T-cell (primary cell): ENCODE results near the gene TAF11L13. TPM values are rescaled to one million over a fixed set of nuclear protein-coding genes. Genes with fewer than 3 reads are reported as not detected.
A peak's percentile ranks its signal among the peaks of the same experiment; 100 is the strongest.
"Not testable (repeated sequence)": the region's sequence is repeated elsewhere in the genome, so short reads cannot be mapped to it uniquely, and the experiment has no call there.

ENCODE experiments used
- ATAC-seq, 4 experiments: fragments of 200-7000 bp in 3 of 4; fragments of 150-1000 bp in 1 of 4; cut with Tn5 transposase; replicated peaks in 1 of 4; 1 replicate in 3 of 4; 2 replicates in 1 of 4; pipeline ENCODE4 v1.10.0; 2021; ENCODE audit warnings: moderate library complexity in 3 of 4, mild to moderate bottlenecking in 2 of 4, moderate number of reproducible peaks in 1 of 4
- CTCF ChIA-PET, 2 donors: fragments of 300-600 bp; sonication (Branson Sonifier 250); formaldehyde crosslinking; loops; one replicate each; lab custom pipeline; 2022; ENCODE audit warnings: antibody characterized with exemption in 2 of 2; lab: Charles Lee
- POLR2A ChIA-PET, 2 donors: fragments of 300-600 bp; sonication (Branson Sonifier 250); formaldehyde crosslinking; loops; one replicate each; lab custom pipeline; 2022; ENCODE audit warnings: antibody characterized with exemption in 2 of 2; lab: Charles Lee
- DNase-seq, 35 experiments: peaks; one replicate each; pipeline versions ENCODE4 v3.0.0 to v3.0.0-alpha.2; 2013 to 2023
- H3K27ac ChIP-seq: one replicate; pipeline ENCODE4 v1.5.1; 2013; ENCODE audit warnings: low read length
- H3K27me3 ChIP-seq, 2 experiments: replicated peaks in 1 of 2; 1 replicate in 1 of 2; 2 replicates in 1 of 2; pipeline versions ENCODE4 v1.6.1 to v1.7.0; 2013; ENCODE audit warnings: low read length in 1 of 2, mixed read lengths in 1 of 2; ENCODE audit not compliant: control insufficient read depth in 2 of 2, insufficient read depth in 2 of 2; ENCODE audit errors: extremely low read depth in 1 of 2
- H3K36me3 ChIP-seq, 2 donors: 1 replicate in 1 of 2; 2 replicates in 1 of 2; pipeline versions ENCODE4 v1.6.1 to v1.7.0; 2013; ENCODE audit warnings: low read length in 1 of 2; ENCODE audit not compliant: control insufficient read depth in 2 of 2, insufficient read depth in 1 of 2; ENCODE audit errors: extremely low read depth in 1 of 2
- H3K4me1 ChIP-seq, 2 experiments: 1 replicate in 1 of 2; 2 replicates in 1 of 2; pipeline versions ENCODE4 v1.6.1 to v1.7.0; 2013; ENCODE audit warnings: low read length in 2 of 2, mixed read lengths in 1 of 2; ENCODE audit not compliant: insufficient read depth in 2 of 2, control insufficient read depth in 1 of 2; ENCODE audit errors: extremely low read depth in 1 of 2
- H3K4me3 ChIP-seq, 2 donors: 1 replicate in 1 of 2; 2 replicates in 1 of 2; pipeline versions ENCODE4 v1.5.1 to v1.7.0; 2013; ENCODE audit warnings: mild to moderate bottlenecking in 2 of 2, low read length in 1 of 2, moderate library complexity in 1 of 2; ENCODE audit not compliant: control insufficient read depth in 1 of 2; ENCODE audit errors: extremely low read depth in 1 of 2
- H3K9me3 ChIP-seq: 2 replicates; pipeline ENCODE4 v1.7.0; 2013
- H3K27ac Mint-ChIP-seq, 2 donors: one replicate each; pipeline ENCODE4 v1.8.0; 2020 to 2021; ENCODE audit warnings: mild to moderate bottlenecking in 2 of 2, mixed read lengths in 2 of 2
- H3K27me3 Mint-ChIP-seq, 2 donors: one replicate each; pipeline ENCODE4 v1.8.0; 2021 to 2022; ENCODE audit warnings: mixed read lengths in 2 of 2
- H3K36me3 Mint-ChIP-seq: one replicate; pipeline ENCODE4 v1.8.0; 2021; ENCODE audit warnings: mixed read lengths
- H3K4me1 Mint-ChIP-seq, 3 donors: one replicate each; pipeline ENCODE4 v1.8.0; 2020 to 2022; ENCODE audit warnings: mixed read lengths in 3 of 3, mild to moderate bottlenecking in 1 of 3
- H3K4me3 Mint-ChIP-seq, 3 donors: one replicate each; pipeline ENCODE4 v1.8.0; 2020 to 2022; ENCODE audit warnings: mild to moderate bottlenecking in 3 of 3, mixed read lengths in 3 of 3, moderate library complexity in 3 of 3
- H3K9me3 Mint-ChIP-seq, 3 donors: one replicate each; pipeline ENCODE4 v1.8.0; 2020 to 2022; ENCODE audit warnings: mixed read lengths in 3 of 3
- WGBS: methylation state at CpG from one replicate; pipeline ENCODE4 v1.1.5; 2013; ENCODE audit warnings: missing lambda C conversion rate; ENCODE audit not compliant: insufficient coverage; 5-methylcytosine and 5-hydroxymethylcytosine counted together
- total RNA-seq, 35 experiments: library from RNA in 6 of 35; stranded (reverse) in 6 of 35; fragments of 120-200 nt in 1 of 35; gene quantifications; one replicate each; pipeline versions ENCODE4 v1.2.1 to v1.2.4 and lab custom pipeline; 2013 to 2026

The TAF11L13 gene
- total RNA-seq, 5 donors from 2014 or later (not counting 1 experiment from before 2014, with no cell fraction given): not detected

- Histone ChIP-seq H3K27ac (no peak overlapping the region), H3K36me3 (no peaks in the 10 kb centered on the region), H3K9me3 (no peaks in the 10 kb centered on the region), H3K4me3 (no peak overlapping the region), H3K4me1 (no peaks in the 10 kb centered on the region), H3K27me3 (no peaks in the 10 kb centered on the region)
- DNase-seq (no peak), ATAC-seq (no peak)
- Mint-ChIP-seq H3K9me3 (peaks cover 10 to 16% (median 14%) of the 10 kb centered on the region in 3 donors), H3K4me1 (no peaks in the 10 kb centered on the region), H3K27me3 (no peaks in the 10 kb centered on the region), H3K4me3 (no peak overlapping the region), H3K36me3 (no peaks in the 10 kb centered on the region), H3K27ac (no peak overlapping the region)
- no CpG with 5 or more reads among the region's 14 CpGs for WGBS
- POLR2A ChIA-PET: no interaction called here
- CTCF ChIA-PET: no interaction called here
These were observed 26.9 kb upstream of the TAF11L13 start for GRCh38 chr5:17604951-17605350.

DNA sequence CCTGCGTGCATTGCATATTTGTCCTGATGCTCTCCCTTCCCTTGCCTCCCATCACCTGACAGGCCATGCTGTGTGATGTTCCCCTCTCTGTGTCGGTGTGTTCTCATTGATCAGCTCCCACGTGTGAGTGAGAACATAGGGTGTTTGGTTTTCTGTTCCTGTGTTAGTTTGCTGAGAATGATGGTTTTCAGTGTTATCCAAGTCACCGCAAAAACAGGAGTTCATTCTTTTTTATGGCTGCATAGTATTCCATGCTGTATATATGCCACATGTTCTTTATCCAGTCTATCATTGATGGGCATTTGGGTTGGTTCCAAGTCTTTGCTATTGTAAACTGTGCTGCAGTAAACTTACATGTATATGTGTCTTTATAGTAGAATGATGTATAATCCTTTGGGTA lies 24.4 kb upstream of the TAF11L13 start:
- H3K27ac ChIP-seq, H3K4me3 ChIP-seq, ATAC-seq, H3K4me1 Mint-ChIP-seq, CTCF ChIA-PET, H3K27me3 ChIP-seq, H3K27ac Mint-ChIP-seq, H3K9me3 ChIP-seq, H3K4me1 ChIP-seq, H3K27me3 Mint-ChIP-seq, H3K36me3 ChIP-seq, H3K4me3 Mint-ChIP-seq, DNase-seq, H3K36me3 Mint-ChIP-seq: not testable (repeated sequence)
- POLR2A ChIA-PET: interaction anchor here in 1 of 2 donors (0.7 kb wide), 1 partner anchor 133 kb away, joined by 3 read pairs; no protein-coding TSS in a partner anchor
- peaks cover 10 to 16% (median 13%) of the 10 kb centered on the region in 3 donors for H3K9me3 Mint-ChIP-seq
- WGBS: no CpG with 5 or more reads among the region's 4 CpGs

DNA sequence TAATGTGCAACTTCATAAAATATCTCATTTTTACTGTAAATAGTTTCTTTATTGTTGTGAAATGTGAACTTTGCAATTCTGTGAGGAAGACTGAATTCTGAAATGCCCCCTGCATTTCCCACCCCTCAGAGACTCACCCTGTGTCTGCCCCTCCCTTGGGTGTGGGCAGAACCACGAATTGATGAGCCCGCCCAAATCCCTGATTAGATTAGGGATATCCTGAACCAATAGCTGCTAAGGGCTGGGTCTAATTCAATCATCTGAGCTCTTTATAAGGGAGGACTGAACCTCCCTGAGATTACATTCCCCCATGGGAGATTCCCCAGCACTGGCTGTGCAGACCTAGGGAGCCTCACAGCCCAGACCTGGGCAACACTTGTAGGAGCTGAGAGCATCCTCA lies 21.8 kb upstream of the TAF11L13 start, which contains the start of gene TAF11L12:
Gene TAF11L12, plus strand, starts transcription at position 301 of the 400 bp plus-strand sequence.
- POLR2A ChIA-PET, H3K4me1 Mint-ChIP-seq, H3K27me3 ChIP-seq, ATAC-seq, H3K27me3 Mint-ChIP-seq, H3K36me3 ChIP-seq, H3K9me3 ChIP-seq, H3K27ac ChIP-seq, H3K4me3 ChIP-seq, H3K36me3 Mint-ChIP-seq, H3K27ac Mint-ChIP-seq, H3K4me3 Mint-ChIP-seq, DNase-seq, H3K4me1 ChIP-seq: not testable (repeated sequence)
- WGBS: no CpG with 5 or more reads among the region's 2 CpGs
- CTCF ChIA-PET: interaction anchor here in 1 of 2 donors (0.5 kb wide), 1 partner anchor 375 kb away, joined by 4 read pairs; no protein-coding TSS in a partner anchor
- peaks cover 7 to 12% (median 11%) of the 10 kb centered on the region in 3 donors for H3K9me3 Mint-ChIP-seq

- Mint-ChIP-seq H3K4me3 (no peak overlapping the region), H3K9me3 (peaks cover 0 to 12% (median 9%) of the 10 kb centered on the region in 3 donors), H3K36me3 (no peaks in the 10 kb centered on the region), H3K27ac (no peak overlapping the region), H3K27me3 (no peaks in the 10 kb centered on the region), H3K4me1 (no peaks in the 10 kb centered on the region)
- ChIA-PET CTCF (no interaction called here), POLR2A (no interaction called here)
- Histone ChIP-seq H3K36me3 (no peaks in the 10 kb centered on the region), H3K9me3 (no peaks in the 10 kb centered on the region), H3K4me1 (no peaks in the 10 kb centered on the region), H3K27me3 (no peaks in the 10 kb centered on the region), H3K4me3 (no peak overlapping the region), H3K27ac (no peak overlapping the region)
- ATAC-seq (no peak), DNase-seq (no peak)
- 90% methylated on average over 13 of the region's 17 CpGs for WGBS
These were observed 16.8 kb upstream of the TAF11L13 start for GRCh38 chr5:17614872-17615605.

- ATAC-seq (no peak), DNase-seq (no peak)
- no peaks in the 10 kb centered on the region for H3K36me3 Mint-ChIP-seq
- H3K4me1 Mint-ChIP-seq: no peaks in the 10 kb centered on the region
- Histone ChIP-seq H3K4me1 (no peaks in the 10 kb centered on the region), H3K4me3 (no peak overlapping the region), H3K27ac (no peak overlapping the region), H3K9me3 (no peaks in the 10 kb centered on the region), H3K36me3 (no peaks in the 10 kb centered on the region), H3K27me3 (no peaks in the 10 kb centered on the region)
- no peak overlapping the region for H3K4me3 Mint-ChIP-seq
- 82% methylated on average over 2 of the region's 3 CpGs for WGBS
- no peaks in the 10 kb centered on the region for H3K27me3 Mint-ChIP-seq
- H3K9me3 Mint-ChIP-seq: peaks cover 0 to 16% (median 12%) of the 10 kb centered on the region in 3 donors
- no peak overlapping the region for H3K27ac Mint-ChIP-seq
- ChIA-PET POLR2A (no interaction called here), CTCF (interaction anchor here in 1 of 2 donors (0.6 kb wide), 1 partner anchor 19 kb away, joined by 3 read pairs; no protein-coding TSS in a partner anchor)
These were observed 12.5 kb upstream of the TAF11L13 start for GRCh38 chr5:17619354-17619753.

- Mint-ChIP-seq H3K36me3 (no peaks in the 10 kb centered on the region), H3K27ac (no peak overlapping the region), H3K4me3 (no peak overlapping the region), H3K4me1 (no peaks in the 10 kb centered on the region), H3K27me3 (no peaks in the 10 kb centered on the region), H3K9me3 (peaks cover 0 to 16% (median 10%) of the 10 kb centered on the region in 3 donors)
- peak in 1 of 35 experiments; percentile 1 for DNase-seq
- no peak overlapping the region for H3K4me3 ChIP-seq
- no peak for ATAC-seq
- no peaks in the 10 kb centered on the region for H3K4me1 ChIP-seq
- no peak overlapping the region for H3K27ac ChIP-seq
- ChIA-PET POLR2A (no interaction called here), CTCF (no interaction called here)
- 89% methylated on average over 15 of the region's 17 CpGs for WGBS
- H3K9me3 ChIP-seq: no peaks in the 10 kb centered on the region
- no peaks in the 10 kb centered on the region for H3K27me3 ChIP-seq
- H3K36me3 ChIP-seq: no peaks in the 10 kb centered on the region
These were observed 11.3 kb upstream of the TAF11L13 start for GRCh38 chr5:17620627-17621026.
